ENCODE data around the gene MBTPS2.
"Not testable (repeated sequence)": the region's sequence is repeated elsewhere in the genome, so short reads cannot be mapped to it uniquely, and the experiment has no call there.

Gene MBTPS2
- 9.0 reads per million, percentile 30 among the genes with 10 or more reads in this experiment for total RNA-seq

DNA sequence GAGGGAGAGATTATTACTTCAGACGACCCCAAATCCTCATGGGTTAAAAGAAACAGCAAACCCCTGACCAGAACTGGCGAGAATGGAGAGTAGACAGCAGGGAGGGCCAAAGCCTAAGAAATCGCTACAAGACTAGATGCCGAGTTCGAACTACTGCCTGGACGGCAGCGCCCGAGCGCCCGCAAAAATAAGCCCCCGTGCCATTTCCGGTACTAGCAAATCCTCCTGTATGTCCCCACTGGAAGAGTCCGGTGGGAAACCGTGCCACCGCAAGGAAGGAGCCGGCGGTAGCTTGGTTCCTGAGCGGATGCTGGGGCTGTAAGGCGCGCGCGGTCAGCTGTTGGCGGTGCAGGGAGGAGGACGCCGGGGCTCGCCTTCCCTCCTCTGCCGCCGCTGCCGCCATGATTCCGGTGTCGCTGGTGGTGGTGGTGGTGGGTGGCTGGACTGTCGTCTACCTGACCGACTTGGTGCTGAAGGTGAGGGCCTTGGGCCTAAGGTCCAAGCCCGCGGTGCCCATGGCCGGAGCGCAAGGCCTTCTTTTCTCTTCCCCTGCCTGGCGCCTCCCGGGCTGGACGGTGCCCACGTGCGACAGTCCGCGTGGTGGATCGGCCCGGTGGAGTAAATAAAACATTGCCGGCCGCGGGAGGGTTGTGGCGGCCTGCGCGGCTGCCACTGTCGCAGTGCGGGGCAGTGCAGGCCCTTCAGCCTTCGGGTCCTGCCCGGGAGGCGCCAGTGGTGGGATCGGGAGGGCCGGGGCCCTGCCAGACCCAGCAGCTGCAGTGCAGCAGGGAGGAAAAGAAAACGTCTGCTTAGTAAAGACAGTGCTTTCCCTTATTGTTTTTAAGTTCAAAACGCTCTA lies at the start of gene MBTPS2:
TSS of gene MBTPS2 (plus strand) at position 284 of the 859 bp plus-strand sequence. CDS start at position 402, 118 bp downstream.
- DNase-seq, result peak; percentile 63

DNA sequence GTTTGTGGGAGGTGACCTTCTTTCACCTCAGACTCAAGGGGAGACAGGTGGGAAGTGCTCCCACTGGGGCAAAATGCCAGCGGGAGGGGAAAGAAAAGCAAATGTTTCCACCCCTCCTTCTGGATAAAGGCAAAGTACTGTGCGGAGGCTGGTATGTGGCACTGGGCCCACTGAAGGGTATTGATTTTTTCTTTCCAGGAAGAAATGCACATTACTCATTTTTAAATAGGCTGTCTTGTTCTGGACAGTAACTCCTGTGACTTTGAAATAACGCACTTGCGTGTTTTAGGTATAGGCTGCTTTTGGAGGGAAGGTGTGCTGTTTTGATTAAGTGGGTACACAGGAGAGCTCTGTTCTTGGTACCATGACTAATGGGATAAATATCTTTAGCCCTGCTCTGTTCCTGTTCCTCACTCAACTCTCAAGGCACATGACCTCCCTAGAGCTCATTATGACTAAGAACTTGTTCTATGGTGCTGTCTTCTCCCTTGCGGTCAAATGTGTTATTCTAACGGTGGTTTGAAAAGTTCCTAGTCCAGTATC lies 40.7 kb upstream of the MBTPS2 start:
- DNase-seq, result no peak

DNA sequence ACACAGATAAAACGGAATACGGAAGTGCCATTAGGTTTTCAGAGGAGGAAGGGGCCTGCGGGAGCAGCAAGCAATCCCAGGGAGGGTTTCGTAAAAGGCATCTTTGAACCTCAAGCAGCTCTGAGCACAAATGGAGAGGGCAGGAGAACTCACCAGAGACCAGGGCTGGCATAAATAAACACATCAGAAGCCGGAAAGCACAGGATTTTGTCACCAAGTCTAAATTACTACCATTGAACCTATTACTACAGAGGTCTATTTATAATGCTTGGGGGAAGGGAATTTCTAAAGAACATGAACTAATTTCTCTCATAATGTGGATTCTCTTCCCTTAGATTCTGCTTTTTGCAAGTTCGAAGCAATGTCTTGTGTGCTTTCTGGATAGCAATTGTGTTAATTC lies 39.6 kb upstream of the MBTPS2 start:
- no peak for DNase-seq

DNA sequence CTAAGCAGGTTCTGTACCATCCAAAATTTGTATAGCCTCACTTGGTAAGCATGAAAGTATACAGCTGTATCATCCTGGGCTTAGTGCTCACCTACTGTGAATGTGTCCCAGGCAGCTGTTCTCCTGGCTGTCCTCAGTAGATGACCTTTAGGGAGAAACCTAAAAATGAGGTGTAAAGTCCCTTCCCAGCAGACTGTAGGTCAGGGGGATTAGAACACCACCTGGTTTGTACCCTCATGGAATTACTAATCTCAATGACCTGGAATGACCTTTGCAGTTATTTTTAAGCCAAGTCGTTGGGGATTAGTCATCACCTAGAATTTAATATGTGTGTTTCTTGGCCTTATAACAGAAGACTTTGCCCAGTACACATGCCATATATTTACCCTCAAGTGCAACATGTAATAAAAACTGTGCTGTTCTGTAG lies 39.1 kb upstream of the MBTPS2 start:
- no peak for DNase-seq

DNA sequence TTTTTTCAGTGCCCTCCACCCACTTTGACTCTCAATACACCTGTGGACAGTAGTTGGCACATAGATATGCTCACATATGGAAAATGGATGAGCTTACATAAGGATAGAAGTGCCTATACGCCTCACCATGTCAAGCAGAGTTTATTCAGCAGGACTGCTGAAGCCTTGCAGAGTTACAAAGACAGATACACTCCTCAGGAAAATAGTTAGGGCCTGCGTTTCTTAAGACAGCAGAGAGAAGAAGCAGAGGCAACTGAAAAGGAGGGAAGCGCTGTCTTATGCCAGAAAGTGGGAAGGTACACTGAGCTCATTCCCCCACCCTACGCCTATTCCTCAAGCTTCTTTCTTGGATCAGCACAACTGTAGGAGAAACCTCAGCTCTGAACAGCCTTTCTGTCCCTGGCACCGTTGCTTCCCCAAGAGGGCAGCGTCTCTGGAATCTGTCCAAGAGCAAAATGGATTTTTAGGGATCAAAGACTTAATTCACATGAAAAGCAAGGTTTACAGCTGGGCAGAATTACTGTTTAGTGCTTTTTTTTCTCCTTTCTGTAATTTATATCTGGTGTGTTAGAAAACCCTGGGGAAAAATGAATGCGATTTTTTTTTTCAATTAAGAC lies 37.3 kb upstream of the MBTPS2 start:
- no peak for DNase-seq

DNA sequence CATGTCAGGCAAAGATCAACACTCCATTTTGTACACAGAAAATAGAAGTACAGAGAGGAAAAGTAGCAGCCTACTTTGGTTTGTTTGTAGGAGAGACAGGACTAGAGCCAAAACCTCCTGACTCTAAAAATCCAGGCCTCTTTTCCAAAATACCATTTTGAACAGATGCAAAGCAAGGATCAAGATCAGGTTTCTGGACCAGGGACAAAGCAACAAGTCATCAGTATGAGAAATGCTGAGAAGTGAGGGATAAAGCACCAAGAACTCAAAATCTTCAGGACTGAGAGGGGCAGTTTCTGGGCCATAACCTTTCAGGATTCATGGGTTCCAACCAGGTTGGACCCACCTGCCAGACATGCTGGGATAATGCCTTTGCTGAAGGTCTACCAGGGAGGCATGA lies 36.6 kb upstream of the MBTPS2 start:
- no peak for DNase-seq

DNA sequence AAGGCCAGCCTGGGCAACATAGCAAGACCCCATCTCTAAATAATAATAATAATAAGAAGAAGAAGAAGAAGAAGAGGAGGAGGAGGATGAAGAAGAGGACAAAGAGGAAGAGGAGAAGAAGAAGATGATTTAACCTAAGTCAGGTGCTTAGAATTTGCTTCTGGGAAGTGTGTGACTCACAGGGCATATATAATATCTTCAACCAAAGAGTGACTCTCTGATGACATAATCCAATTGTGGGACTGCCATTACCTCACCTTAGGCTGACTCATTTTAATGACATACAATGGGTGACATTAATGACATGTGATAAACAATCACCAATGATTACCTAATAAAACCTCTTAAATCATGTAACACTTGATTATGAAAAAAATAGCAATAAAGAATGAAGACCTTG lies 32.7 kb upstream of the MBTPS2 start:
- no peak for DNase-seq

DNA sequence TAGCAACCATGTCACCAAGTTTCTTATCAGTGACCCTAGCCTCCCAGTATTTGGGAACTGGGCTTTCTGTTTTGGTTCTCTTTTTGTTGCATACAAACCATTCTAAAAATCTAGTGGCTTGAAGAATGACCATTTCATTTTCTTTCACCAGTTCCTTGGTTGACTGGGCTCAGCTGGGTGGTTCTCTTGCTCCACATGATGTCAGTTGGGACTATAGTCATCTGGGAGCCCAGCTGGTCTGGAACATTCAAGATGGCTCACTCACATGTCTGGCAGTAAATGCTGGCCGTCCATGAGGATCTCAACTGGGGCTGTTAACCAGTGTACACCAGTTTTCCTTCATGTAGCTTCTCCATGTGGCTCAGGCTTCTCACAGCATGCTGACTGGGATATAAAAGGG lies 27.6 kb upstream of the MBTPS2 start:
- DNase-seq, result no peak

DNA sequence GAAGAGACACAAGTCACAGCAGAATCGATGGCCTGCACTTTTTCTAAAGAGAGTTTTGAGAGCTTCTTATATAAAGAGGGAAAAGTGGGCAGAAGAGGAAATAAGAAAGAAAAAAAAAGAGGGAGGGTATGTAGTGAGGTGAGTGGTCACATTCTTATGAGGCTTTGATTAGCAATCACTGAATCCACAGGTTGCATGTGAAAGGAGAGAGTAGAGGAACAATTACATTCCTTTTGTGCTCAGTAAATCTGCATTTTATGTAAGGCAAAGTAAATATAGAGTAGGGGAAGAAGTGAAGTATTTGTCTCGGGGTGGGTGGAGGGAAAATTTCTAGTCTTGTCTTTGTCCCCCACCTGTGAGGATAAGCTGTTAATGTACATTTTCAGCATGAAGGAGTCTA lies 26.8 kb upstream of the MBTPS2 start:
- DNase-seq, result no peak

DNA sequence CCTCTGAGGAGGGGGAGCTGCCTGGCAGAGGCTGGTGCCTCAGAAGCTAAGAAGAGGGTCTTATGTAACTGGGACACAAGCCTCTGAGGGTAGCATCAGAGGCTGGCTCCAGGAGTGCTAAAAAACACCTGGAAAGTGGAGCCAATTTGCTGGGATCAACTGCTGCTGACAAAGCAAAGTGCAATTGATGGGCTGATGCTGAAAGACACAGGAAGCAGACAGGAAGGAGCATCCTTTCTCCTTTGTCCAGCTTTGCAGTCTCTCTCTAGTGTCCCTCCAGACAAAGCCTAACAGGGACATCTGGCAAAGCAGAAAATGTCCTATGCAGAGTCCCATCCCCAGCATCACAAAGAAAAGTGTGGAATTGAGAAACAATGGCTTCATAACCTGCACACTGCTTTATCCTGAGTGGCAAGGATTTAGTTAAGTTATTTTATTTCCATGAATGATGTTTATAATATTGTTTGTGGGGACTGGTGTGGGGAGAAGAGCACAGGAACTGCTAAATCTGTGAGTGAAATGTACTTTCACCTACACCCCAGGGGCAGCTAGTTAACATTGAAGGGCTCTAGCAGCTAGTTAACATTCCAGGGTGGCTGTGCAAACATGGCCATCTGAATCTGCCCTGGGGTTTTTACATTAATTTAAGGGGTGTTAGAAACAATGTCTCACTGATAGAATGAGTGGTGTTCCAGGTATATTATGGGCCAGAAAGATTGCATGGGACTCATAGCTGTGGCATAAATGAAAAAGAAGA lies 25.6 kb upstream of the MBTPS2 start:
- no peak for DNase-seq

DNA sequence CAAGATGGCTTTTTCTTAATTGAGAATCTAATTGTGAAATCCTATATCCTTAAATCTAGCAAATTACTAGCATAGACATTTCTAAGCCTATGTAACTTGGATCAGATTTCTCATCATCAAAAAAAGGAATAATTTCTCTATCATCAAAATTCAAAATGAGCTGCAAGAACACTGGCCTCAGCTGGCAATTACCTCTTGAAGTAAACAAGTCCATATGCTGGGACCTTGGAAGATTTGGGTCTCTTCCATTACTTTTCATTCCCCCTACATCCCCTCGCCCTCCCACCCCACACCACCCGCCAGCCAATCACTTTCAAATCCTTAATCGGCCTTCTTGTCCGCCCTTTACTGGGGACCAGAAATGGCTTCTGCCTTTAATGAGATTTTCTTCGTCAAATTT lies 23.3 kb upstream of the MBTPS2 start:
- DNase-seq, result no peak

DNA sequence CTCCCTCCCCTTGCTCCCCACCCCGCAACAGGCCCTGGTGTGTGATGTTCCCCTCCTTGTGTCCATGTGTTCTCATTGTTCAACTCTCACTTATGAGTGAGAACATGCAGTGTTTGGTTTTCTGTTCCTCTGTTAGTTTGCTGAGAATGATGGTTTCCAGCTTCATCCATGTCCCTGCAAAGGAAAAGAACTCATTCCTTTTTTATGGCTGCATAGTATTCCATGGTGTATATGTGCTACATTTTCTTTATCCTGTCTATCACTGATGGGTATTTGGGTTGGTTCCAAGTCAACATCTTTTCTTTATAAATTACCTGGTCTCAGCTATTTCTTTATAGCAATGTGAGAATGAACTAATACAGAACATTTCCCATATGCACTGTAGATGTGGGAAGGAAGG lies 19.2 kb upstream of the MBTPS2 start:
- DNase-seq, result not testable (repeated sequence)

DNA sequence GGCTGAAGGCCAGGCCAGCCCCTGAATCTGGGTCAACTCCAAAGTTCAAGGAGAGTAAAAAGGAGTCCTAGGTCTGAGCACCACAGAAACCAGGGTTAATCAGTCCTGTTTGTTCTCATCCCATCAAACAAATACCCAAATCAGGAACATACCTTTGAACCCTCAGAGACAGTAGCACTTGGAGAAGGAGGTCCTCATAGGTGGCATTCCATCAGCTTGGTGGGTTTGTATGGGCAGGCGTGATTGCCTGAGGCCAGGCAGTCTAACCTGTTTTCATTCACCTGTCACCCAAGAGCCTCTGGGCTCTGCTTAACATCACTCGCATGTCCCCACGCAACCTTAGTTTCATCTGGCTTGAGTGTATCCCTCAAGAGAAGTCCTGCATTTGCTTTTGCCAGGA lies 17.5 kb upstream of the MBTPS2 start:
- DNase-seq, result no peak

DNA sequence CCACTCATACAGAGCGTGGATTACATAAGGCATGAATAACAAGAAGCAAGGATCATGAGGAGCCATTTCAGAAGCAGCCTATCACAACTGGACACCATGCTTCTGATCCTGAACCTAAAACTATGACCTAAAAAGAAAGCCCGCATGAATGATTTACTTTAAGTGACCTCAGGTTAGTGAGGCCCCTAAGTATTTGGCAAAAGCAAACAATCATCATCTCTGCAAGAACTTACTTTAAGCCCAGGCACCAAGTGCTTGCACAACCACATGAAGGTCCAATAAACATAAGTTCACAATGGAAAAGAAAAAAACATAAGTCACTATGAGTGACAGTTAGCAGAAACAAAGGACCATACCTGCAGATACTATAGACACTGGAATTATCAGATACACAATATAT lies 7.9 kb upstream of the MBTPS2 start:
- DNase-seq, result no peak

DNA sequence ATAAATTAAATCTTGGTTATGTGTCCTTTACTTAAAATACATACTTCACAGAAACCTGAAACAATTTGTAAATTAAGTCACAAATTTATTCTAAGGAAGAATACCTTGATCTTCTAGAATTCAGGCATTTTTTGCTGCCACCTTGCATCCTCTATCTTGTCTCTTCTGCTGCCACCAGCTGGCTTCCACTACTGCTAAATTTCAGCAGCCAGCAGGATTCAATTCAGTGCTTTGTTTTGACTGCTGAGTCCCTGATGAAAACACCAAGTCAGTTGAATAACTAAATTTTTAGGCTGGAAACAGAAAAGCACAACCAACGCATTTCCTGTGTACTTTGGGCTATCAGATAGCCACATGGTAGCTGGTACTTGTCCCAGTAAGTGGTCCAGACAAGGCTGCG lies 2.4 kb upstream of the MBTPS2 start:
- DNase-seq, result no peak

DNA sequence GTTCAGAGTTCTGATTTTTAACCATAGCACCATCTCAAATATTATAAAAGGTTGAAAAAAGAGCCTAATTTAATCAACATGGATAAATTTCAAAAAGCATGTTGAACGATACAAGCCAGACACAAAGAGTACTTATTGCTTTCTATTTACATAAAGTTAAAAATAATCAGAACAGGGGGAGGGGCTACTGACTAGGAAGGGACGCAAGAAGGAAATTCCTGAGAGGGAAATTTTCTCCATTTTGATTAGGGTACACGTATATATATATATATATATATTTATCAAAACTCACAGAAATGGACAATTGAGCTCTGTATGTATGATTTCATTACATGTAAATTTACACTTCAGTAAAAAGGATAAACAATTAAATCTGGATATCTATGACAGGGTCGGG lies 482 bp upstream of the MBTPS2 start:
- no peak for DNase-seq

DNA sequence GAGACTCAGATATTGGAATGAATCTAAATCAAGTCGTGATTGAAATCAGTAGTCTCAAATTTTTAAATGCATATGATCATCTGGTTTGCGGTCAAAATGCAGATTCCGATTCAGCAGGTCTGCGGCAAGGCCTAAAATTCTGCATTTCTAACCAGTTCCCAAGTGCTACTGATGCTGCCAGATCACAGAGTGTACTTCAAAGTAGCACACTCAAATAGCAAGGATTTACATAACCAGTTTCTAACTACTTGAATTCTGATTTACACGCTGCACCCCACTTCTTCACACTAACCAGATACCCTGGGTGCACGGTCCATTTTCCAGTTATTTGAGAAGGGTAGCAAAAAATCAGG lies 752 bp downstream of the MBTPS2 start:
- no peak for DNase-seq

DNA sequence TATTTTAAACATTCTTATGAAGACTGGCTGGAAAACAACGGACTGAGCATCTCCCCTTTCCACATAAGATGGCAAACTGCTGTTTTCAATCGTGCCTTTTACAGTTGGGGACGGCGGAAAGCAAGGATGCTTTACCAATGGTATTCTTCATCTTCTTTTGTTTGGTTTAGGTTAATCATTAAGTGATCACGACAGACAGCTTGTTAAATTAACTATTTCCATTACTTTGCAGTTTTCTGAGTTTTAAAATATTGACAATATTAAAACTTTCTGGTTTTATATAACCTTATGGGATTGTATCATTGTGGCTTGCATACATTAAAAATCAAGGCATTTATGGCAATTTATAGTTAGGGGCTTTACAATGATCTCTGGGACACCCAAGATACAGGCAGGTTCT lies 3.8 kb downstream of the MBTPS2 start:
- DNase-seq, result no peak

DNA sequence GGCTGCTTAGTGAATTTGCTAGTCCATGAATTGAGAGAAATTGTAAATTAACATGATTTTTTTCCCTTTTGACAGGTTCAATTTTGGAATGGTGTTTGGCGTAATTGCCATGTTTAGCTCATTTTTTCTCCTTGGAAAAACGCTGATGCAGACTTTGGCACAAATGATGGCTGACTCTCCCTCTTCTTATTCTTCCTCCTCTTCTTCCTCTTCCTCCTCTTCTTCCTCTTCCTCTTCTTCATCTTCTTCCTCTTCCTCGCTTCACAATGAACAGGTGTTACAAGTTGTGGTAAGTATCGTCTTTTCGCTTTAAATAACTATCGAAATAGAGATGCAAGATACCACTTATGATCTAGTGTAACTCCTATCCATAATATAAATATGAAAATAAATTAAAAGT lies 5.7 kb downstream of the MBTPS2 start:
- DNase-seq, result no peak

DNA sequence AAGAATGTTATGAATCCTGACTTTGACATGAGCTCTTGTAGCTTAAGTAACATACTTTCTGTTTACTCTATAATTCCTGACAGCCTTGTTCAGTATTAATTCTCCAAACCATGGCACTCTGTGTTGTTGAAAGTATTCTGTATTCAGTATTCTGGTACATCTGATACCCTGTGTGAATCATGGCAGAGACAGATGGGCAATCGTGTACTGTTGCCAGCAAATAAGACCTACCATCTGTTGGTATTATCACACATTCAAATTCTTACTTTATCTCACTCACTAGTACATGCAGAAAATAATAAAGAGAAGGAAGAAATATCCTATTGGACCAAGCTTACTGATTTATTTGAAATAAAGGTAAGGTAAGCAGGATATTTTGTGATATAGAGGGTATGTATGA lies 7.9 kb downstream of the MBTPS2 start:
- DNase-seq, result no peak

DNA sequence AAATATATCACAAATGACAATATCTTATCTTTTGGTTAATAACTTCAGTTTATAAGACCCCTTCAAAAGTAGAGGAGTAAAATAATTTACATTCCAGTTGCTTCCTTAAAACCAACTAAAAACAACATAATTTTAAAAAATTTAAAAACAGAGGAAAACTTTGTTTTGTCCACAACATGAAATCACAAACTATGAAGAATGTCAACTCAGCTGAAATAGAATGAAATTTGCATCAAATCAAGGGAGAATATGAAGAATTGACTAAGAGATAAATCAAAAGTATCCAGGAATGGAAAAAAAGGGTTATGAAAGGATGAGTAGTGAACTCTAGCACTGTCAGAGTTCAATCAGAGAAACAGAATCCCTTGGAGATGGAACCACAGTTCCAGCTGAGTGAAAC lies 14.2 kb downstream of the MBTPS2 start:
- no peak for DNase-seq

DNA sequence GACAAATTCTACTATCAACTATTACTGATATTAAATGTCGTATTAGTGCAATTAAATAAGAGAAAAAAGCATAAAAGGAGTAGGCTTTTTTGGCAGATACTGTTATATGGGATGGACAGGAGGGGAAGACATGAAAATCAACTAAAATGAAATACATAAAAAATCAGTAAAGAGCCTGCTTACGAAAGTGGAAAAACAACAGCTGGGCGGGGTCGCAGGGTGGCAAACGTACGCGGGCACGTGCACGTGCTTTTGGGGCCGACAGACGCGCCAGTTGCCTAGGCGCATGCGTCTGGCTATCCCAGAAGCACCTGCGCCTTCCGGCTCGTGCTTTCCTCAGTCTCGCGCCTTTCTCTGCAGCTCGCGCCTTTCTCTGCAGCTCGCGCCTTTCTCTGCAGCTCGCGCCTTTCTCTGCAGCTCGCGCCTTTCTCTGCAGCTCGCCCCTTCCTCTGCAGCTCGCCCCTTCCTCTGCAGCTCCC lies 16.6 kb downstream of the MBTPS2 start, which contains the start of gene YY2:
TSS of gene YY2 (plus strand) at position 51 of the 479 bp plus-strand sequence. CDS start 498 bp downstream, outside the sequence.
- DNase-seq, result no peak

DNA sequence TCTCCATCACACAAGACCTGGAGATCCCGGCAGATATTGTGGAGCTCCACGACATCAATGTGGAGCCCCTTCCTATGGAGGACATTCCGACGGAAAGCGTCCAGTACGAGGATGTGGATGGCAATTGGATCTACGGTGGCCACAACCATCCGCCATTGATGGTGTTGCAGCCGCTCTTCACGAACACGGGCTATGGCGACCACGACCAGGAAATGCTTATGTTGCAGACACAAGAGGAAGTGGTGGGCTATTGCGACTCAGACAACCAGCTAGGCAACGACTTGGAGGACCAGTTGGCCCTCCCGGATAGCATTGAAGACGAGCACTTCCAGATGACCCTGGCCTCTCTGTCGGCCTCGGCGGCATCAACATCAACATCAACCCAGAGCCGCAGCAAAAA lies 17.1 kb downstream of the MBTPS2 start:
- DNase-seq, result no peak
